CD4-positive, alpha-beta T cell treated with Interleukin-17A for 4 hours (primary cell): Measurements from ENCODE around the gene PLCL1.

ENCODE experiments used
- DNase-seq: peaks from one replicate; pipeline ENCODE4 v3.0.0-alpha.2; 2020; ENCODE audit warnings: mixed read lengths

Gene PLCL1

DNA sequence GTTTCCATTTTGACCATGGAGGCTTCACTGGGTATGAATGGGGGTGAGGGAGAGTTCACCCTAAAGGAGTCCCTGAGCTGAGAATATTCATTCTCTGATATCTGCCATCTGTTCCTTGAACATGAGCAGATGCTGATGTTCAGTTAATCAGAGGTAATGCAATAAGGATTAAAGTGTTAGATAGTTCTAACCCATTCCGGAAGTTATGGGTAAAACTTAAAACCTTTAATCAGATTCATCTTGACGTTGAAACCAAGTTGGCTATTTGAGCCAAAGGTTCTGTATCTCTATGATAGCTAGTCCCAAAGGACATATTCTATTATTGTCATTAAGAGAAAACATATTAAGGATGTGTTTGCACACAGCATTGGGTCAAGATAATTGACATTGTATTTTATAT lies 268.9 kb downstream of the PLCL1 start:
- no peak for DNase-seq

DNA sequence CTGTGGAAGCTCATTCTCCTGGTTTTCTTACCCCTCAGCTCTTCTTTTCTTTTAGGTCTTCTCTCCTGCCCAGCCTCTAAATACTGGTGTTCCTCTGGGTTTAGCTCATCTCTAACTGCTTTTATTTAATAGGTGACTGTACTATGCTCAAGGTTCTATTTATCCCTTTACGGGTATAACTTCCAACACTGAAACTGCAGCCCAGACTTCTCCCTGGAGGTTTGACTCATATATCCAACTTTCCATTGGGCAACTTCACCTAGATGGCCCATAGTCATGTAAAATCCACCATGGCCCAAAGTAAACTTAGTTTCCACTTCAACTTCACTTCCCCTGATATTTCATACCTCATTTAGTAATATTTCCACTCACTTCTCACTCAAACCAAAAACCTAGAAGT lies 273.1 kb downstream of the PLCL1 start:
- DNase-seq, result no peak

DNA sequence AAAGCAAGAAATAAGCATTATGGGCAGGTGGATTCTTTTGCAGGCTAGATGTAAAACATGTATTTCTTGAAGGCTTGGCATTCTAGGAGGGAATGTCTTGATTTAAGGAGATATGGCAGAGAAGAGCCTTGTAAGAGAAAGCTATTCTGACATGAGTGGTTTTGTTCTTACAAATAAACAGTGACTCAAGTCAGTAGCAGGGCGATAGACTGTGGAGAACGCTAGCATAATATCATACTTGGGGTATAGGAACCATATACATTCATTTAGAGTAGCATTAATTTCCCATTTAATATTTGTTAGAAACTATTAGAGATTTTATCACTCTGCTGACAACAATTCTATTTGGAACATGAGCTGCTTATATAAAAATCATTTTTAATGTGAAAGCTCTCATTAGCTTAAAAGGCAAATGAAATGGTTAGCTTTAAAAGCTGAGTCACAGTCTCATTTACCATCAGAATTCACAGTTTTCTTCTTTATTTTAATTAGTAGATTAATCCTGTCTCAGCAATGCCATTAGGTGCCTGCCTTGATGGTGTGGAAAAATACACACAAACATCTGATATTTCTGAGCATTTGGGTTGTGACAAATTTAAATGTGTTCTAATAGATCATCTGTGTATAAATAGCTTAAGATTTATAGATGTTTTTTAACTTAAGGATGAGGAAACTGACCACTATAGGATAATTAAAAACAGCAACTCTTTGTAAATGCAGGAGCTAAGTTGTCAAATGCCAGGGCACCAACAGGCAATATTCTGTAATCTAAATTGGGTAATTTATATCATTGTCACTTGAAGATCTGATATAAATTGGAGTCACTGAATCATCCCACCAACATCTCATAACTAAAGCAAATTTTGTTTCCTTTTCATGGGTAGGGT lies 276.7 kb downstream of the PLCL1 start:
- no peak for DNase-seq

DNA sequence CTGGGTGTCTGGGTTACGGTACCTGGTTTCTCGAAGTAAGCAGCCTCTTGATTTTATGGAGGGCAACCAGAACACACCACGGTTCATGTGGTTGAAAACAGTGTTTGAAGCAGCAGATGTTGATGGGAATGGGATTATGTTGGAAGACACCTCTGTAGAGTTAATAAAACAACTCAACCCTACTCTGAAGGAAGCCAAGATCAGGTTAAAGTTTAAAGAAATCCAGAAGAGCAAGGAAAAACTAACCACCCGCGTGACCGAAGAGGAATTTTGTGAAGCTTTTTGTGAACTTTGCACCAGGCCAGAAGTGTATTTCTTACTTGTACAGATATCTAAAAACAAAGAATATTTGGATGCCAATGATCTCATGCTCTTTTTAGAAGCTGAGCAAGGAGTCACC lies 279.8 kb downstream of the PLCL1 start:
- no peak for DNase-seq

DNA sequence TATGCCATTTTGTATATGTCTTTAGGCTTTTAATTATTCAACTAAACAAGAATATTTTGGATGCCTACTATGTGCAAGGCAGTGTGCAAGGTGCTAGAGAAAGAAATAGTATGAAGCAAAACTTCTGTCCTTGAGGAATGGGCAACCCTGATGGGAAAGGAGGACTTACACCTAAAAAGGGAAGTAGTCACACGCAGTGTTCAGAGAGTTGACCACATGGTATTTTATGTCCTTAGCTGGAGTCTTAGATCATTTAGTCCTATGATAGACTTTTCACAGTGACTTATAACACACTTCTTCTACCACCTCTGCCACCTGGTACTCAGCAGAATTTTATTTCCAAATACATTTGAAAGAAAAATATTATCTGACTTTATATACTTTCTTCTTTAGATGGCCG lies 291.6 kb downstream of the PLCL1 start:
- DNase-seq, result no peak

DNA sequence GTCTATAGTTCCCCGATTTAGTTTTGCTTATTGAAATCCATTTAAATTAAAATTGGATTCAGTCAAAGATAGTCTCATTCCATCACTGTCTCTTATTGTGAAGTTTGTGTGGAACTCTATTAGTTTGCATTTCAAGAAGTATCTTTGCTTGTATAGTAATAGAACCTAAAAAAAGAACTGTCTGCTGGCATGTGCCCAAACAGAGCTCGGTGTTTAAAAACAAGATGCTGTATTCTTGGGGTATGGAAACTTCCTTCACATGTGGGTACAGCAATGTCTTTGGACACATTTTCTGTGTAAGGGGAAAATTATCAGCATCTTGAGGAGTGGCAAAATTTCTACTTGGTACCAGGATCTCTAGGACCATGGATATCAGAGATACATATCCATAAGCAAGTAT lies 292.6 kb downstream of the PLCL1 start:
- DNase-seq, result no peak

DNA sequence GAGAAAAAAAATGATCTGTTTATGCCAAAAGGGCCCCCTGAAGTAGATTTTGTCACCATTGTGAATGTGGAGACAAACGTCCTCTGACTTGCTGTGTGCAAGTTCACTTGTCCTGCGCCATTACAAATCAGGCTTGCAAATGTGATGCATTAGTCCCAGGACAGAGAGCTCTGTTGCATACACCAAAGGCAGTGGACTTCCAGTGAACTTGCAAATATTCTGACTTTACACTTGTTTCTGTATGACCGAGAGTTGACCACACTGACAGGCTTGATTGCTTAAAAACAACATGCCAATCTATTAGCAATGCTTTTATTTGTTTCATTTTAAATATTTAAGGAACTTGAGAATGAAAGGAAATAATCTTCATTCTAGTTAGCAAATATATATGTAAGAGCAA lies 293.2 kb downstream of the PLCL1 start:
- no peak for DNase-seq

DNA sequence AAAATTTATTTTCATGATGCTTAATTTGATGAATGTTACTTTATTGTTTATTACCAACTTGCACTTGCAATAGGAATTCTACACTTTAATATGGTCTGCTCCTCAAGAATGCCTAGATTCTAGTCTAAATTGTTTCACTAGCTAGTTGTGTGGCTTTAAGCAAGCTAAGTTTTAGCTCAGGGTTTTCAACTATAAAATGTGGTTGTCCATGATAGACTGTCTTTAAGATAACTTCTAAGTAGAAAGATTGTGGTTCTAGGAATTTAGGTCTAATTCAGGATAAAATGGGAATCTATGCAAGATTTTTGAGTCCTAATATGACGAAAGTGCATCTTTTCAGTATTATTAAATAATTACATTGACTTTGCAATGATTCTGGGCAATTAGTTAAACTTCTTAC lies 294.0 kb downstream of the PLCL1 start:
- DNase-seq, result no peak

DNA sequence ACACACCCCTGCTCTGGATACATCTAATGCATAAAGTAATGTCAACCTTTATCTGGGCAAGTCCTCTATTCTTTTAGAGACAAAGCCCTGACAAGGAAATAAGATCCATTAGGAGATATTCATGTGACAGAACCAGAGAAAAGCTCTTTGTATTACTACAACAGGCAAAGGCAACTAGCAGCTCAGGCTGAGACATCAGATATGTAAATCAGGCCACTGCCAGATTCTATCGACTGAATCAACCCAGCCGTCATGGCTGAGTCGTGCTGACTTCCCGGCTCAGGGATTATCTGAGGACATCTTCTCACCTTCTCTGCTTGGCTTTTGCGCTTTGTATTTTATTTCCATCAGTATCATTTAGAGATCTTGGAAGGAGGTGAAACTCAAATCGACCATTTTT lies 294.5 kb downstream of the PLCL1 start:
- DNase-seq, result no peak

DNA sequence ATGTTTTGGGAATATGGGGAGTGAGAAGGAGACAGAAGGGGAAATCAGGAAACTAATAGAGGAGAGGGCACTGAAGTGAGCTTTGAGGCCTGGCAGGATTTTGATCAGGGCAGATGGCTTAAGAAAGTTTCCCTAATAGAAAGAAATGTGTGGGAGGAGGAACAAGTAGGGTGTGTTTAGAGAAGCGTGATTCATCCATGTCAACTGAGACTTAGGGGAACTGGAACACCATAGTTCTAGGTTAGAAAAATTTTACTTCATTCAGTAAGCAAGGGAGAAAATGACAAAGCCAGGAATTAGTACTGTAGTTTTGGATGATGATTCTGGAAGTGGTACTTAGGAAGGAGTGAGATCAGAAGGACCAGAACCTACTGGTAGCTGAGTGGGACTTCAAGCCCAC lies 296.0 kb downstream of the PLCL1 start:
- DNase-seq, result no peak

DNA sequence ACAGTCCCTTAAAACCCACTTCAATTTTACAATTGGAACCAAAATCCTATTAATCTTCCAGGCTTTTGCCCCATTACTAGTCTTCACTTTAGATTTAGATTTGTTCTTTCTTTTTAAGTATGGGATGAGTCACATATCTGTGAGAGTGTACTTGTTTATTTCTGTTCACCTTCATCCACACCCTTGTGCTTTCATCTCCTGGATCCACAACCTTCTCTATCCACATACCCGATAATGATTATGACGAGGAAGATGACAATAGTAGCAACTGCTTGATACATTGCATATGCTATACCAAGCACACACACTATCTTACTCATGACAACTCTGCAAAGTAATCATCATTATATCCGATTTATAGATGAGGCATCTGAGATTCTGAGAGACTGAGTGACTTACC lies 297.3 kb downstream of the PLCL1 start:
- DNase-seq, result no peak

DNA sequence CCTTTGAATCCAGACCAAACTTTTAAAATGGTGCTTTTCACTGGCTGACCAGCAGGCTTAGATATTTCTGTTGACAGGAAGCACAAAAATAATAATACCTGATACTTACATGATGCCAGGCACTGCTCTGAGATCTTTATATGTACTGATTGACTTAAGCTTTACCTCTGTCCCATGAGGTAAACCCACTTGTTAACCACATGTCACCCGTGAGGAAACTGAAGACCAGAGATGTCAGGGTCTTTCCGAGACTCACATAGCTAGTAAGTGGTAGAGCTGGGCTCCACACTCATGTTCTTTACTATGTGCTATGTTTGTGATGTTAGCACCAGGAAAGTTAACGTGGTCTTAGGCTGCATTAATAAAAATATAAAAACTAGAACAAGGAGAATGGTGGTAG lies 297.7 kb downstream of the PLCL1 start:
- DNase-seq, result no peak

DNA sequence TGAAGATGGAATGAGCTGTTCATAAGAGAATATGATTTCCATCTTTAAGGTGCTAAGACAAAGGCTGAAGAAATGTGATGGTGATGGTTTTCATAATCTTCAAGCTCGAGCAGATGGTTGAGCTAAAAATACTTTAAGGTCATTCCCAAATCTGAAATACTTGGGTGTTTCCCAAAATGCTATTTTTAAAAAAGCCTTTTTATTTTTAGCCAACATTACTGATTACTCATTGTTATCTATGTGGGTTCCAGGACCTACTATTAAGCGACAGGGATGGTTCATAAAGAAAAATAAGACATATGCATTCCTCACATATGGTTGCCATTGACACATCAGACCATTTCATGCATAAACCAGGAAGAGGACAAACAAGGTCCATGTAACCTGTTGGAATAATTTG lies 298.5 kb downstream of the PLCL1 start:
- DNase-seq, result no peak

DNA sequence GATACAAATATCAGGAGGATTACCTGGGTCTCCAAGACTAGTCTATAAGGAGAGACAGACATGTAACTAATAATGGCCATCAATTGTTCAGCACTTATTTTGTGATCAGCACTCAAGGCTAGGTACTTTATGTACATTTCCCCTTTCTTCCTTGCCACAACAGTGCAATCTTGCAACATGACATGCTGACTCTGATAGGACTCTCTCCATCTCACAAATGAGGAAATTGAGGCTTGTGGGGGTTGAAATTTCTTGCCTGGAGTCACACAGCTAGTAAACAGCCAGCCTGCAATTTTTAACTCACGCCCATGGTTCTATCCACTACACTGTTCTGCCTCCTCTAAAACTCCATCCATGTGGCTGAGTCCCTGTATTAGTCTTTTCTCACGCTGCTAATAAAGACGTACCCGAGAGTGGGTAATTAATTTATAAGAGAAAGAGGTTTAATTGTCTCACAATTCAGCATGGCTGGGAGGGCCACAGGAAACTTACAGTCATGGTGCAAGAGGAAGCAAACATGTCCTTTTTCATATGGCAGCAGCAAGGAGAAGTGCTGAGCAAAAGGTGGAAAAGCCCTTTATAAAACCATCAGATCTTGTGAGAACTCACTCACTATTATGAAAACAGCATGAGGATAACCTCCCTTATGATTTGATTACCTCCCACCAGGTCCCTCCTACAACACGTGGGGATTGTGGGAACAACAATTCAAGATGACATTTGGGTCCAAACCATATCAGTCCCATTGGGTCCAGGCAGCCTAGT lies 302.4 kb downstream of the PLCL1 start:
- DNase-seq, result no peak

DNA sequence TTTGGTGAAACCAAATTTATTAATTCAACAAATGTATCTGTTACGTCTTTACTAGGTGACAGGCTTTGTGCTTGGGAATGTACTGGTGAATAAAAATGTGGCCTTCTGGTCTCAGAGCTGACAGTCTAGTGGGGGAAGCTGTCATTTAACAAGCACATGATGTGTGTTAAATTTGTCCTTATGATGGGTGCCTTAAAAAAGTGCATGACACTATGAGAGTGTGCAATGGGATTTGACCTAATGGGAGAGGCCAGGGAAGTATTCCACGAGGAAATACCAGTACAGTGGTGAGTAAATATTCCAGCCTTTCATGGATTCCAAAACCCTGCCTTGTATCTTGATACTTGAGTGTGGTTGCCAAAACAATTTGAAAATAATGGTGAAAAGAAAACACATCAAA lies 308.9 kb downstream of the PLCL1 start:
- no peak for DNase-seq

DNA sequence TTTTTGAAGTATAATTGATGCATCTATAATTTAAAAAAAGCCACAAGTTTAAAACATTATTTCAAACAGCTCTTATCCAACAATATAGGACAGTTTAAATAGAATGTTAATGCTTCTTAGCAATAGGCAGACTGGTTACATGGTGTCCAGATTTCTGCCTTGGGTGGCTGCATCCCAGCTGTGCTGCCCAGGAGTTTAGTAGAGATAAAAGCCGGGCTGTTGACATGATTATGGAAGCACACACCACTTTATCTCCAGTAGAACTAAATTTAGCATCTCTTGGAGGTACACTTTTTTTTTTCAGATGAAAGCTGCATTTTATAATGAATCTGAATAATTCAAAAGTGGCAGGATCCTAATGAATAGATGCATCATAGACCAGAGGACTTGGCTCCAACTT lies 309.7 kb downstream of the PLCL1 start:
- no peak for DNase-seq

DNA sequence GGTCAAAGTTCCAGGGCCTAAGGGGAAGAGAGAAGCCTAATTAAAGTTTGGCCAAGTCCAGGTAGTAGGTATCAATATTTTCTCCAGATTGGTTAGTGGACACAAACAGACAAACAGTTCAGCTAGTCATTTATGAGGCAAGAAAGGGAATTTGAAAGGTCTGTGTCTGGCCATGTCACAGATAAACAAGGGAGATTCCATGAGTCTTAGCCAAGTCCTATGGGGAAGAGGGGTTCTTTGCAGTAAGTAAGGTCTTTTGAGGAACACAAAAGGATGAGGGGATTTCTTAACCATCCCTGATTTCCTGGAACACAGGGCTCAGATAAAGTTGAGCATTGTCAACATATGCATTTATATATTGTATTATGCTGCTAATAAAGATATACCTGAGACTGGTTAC lies 310.8 kb downstream of the PLCL1 start:
- DNase-seq, result no peak

DNA sequence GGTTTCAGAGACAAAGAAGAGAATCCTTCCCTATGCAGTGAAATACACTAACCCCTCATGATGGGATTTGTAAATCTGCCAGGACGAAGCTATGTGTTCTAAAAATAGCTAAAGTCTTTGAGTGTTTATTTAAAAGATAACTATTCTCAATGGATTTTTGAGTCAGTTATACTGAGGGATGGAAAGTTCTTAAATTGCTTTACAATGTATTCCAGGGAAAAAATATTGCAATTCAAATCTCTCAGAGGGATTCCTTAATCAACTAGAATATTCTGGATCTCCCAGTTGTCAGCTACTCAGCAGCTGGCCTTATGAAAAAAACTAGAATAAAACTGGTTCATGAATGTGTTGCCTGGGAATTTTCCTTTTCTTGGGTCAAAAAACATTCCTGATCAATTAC lies 312.4 kb downstream of the PLCL1 start:
- DNase-seq, result no peak

DNA sequence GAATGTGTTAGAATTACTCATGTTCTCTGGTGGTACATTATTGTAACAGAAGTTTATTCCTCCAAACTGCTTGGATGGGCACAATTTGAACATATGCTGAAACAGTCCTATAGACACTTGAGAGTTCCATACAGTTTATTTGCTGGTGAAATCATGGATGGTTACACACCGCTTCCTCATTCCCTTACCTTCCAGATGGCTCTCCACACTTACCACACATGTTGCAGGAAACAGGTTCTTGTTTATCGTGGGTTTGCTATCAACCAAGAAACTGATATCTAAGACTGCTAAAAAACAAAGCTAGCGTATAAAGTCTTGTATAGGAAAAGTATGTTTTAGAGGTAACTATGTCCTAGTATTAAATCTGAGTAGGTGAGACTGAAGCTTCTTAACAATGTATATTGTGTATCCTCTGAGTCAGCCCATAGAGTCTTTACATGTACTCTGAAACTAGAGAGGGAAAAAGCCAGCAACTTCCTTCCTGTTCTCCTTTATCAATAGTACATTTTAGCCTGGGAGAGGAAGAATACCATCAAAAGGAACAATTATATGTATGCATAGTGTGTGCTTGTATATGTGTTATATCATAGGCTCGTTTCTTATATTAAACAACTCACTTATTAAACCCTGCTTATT lies 313.1 kb downstream of the PLCL1 start:
- DNase-seq, result no peak

DNA sequence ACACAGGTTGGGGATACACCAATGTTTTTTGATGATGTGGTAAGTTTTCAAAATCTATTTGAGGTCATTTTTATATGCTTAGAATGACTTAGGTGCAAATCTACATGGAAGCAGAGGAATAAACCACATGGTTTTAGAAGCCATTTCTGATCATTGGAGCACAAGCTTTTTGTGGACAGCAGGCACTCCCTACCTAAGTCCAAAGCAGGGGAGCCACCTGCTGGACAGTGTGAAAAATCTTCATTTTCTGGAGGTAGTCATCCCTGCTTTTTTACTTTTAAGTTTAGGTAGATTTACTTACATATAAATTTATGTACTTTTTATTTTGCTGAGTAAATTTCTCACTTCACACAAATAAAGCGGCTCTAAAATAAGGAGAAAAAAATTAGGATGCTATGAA lies 323.2 kb downstream of the PLCL1 start:
- DNase-seq, result peak; percentile 64

DNA sequence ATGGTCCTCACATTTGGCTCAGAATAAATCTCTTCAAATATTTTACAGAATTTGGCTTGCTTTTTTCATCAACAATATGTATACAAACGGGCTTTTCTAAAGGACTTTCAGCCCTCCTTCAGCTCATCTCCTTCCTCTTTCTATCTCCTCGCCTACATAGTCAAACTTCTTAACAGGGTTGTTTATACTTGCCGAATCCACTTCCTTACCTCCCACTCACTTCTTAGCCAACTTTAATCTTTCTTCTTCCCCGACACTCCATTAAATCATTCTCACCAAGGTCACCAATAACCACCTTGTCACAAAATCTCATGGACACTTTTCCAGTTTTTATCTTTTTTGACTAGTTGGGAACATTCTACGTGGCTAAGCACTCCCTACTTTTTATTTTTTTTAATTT lies 325.2 kb downstream of the PLCL1 start:
- no peak for DNase-seq

DNA sequence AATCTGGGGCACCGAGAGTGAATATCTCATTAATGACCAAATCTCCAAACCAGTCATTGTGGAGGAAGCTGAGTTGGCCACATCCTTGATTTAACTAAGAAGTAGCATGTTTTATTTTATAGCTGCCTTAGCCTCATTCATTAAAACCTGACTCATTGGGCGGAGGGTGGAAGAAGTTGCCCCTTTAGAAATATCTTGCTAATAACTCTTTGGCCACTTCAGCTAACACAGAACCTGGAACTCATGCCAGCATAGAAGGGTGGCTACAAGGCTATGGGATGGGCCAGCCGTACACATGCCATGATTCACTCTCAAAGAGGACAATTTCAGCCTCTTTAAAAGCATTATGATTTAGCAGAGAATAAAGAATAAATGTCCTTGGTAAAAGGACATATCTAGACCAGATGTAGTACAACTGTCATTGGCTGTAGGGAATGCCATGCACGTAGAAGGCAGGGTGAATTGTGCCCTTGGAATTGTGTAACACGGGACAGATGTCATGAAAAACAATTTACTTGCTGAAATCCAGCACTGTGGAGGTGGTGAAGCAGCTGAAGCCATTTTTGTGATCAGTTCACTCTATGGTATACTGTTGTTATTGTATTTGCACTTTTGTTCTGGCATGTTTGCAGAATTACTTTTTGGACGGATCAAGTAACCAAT lies 330.0 kb downstream of the PLCL1 start:
- DNase-seq, result no peak

DNA sequence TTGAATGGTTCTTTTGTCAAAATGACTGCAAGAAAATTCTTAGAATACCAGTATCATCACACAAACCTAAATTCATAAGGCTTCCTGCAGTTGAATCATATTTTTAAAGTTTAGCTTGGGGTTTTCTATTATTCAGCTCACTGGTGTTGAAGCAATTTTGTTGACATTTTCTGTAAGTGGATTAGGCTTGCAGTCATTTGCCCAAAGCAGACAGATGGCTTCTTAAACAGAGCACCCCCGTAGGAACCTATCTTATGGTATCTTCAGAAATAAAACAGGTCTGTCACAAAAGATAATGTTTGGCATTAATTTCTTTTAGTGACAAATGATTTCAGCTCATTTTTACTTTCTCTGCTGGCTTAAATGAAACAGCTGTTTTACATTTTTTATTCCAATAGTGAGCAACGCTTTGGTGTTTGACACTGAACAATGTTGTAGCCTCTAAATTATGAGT lies 331.1 kb downstream of the PLCL1 start:
- no peak for DNase-seq
